Renal cortex interstitium (tissue), 11 donors: ENCODE results near the gene NOTCH3. TPM values are rescaled to one million over a fixed set of nuclear protein-coding genes. Genes with fewer than 3 reads are reported as not detected.

Experiments used
- DNase-seq, 11 donors: peaks; one replicate each; pipeline ENCODE4 v3.0.0-alpha.2; 2013; ENCODE audit warnings: low read depth in 9 of 11, low spot score in 4 of 11; ENCODE audit errors: extremely low read depth in 1 of 11
- polyA plus RNA-seq, 3 donors: library from polyadenylated mRNA; unstranded; fragments of 120-200 nt; gene quantifications; one replicate each; pipeline ENCODE4 v1.2.1, GENCODE V29; 2013; ENCODE audit not compliant: insufficient read length in 3 of 3

NOTCH3 gene
- polyA plus RNA-seq, 3 donors, result 96.0 to 146 (median 111) TPM

DNA sequence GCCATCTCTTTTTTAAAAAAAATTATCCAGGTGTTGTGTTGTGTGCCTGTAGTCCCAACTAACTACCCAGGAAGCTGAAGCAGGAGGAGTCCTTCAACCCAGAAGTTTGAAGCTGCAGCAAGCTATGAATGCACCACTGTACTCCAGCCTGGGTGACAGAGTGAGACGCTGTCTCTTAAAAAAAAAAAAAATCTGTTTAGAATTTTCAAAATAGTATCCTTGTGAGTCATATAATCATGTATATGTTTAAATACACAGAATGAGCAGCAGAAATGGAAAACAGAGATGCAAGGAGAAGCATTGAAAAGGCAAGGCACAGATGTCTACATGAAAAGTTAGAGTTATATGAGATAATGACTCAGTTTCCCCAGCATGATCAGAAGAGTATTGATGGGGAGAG is 62.4 kb downstream of the NOTCH3 start:
- DNase-seq, result no peak

GRCh38 chr19:15137777-15138176 is 63.0 kb downstream of the NOTCH3 start:
- no peak for DNase-seq

DNA sequence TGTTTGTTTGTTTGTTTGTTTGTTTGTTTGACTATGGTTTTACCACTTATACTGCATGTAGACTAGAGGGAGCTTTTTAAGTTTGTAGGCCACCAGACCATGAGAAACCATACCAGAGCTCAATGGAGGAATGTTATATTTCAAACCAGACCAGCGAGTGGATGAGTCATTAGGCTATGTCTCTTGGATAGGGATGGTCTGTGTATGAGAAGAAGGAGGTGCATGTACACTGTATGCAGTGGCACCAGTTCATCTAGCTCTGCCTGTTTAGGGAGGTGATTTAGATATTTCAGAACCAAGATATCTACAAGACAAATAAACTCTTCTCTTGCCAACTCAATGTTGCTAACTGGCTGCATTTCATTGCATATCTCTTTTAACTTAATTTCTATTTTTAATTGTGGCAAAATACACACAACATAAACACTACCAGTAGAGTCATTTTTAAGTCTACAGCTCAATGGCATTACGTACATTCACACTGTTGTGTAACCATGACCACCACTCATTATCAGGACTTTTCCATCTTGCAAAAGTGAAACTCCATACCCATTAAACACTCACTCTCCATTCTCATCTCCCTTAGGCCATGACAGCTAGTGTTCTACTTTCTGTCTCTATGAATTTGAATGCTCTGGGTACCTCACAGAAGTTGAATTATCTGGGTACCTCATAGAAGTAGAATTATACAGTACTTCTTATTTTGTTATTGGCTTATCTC is 64.4 kb downstream of the NOTCH3 start:
- no peak for DNase-seq

GRCh38 chr19:15129856-15130585 is 70.8 kb downstream of the NOTCH3 start:
- no peak for DNase-seq

DNA sequence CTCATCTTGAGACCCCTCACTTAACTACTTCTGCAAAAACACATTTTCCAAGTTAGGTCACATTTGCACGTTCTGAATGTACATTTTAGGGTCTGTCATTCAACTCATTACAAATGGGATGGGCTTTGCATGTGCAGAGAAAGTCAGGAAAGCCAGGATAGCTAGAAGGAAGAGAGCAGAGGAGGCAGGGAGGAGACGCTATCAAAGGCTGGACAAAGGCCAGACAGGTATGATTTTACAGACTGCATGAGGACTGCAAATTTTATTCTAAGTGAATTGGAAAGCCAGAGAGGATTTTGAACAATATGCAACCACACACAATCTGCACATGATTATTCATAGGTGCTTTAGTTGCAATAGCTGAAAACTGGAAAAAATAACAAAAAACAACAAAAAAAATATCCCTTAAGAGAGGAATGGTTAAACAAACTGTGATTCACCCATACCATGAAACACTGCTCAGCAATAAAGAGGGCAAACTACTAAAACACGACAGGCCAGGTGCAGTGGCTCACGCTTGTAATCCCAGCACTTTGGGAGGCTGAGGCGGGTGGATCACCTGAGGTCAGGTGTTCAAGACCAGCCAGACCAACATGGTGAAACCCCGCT is 72.5 kb downstream of the NOTCH3 start:
- no peak for DNase-seq

DNA sequence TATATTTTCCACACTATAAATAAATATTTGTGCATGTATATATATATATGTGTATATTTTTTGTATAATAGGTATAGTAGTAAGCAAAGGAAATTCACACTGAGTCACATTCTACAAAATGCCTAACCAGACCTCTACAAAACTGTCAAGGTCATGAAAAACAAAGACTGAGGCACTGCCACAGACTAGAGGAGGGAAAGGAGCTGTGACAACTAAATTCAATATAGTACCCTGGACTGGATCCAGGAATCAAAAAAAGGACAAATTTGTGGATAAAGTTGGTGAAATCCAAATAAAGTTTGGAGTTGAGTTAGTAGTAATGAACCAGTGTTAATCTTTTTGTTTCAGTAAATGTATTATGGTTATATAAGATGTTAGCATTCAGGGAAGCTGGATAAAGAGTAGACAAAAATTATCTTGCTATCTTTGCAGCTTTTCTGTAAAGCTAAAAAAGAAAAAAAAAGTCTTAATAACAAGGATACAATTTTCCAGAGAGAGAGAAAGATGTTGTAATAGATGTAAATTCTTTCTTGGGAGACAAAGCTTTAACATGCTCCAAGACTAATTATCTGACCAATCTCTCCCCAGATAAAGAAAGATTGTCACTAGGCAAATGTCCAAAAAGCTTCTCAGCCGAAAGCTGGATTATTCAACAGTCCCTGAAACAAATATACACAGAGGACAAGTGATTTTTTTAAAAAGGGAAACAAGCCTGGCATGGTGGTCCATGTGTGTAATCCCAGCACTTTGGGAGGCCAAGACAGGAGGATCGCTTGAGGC is 74.5 kb downstream of the NOTCH3 start:
- no peak for DNase-seq

- peak; percentile 93 to 99 (median 96) for DNase-seq
Observed at GRCh38 chr19:15125232-15126067, 75.3 kb downstream of the NOTCH3 start.

DNA sequence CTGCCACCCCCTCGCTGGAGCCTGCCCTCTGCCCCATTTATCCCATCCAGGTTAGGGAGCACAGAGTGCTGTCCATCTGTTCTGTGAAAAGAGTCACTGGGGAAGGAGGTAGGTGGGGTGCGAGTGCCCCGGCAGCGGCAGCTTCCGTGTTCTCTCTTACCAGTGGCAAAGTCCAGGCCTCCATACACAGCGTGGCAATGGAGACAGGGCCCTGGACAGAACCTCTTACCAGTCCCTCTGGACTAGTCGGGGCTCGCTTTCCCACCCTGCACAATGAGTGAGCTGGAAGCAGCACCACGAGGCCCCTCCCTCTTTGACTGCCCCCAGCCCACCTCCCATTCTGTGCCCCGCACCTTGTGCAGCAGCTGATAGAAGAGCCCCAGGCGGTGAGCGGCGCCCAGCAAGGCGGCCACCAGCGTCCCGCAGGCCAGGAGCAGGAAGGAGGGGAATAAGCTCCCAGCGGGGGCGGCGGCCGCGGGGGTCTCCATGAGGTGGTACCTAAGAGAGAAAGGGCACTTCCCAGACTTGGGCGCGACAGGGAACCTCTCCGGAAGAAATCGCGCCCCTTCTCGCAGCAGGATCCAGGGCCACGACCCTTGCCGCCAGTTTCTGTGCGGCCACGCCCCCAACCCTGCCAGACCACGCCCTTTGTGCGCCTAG is 76.1 kb downstream of the NOTCH3 start:
- DNase-seq, result no peak

GRCh38 chr19:15123900-15124299 is 76.9 kb downstream of the NOTCH3 start:
- no peak for DNase-seq

GRCh38 chr19:15123031-15123890 is 77.5 kb downstream of the NOTCH3 start:
- no peak for DNase-seq

- DNase-seq, result no peak
Observed at GRCh38 chr19:15122331-15123030, 78.3 kb downstream of the NOTCH3 start.

DNA sequence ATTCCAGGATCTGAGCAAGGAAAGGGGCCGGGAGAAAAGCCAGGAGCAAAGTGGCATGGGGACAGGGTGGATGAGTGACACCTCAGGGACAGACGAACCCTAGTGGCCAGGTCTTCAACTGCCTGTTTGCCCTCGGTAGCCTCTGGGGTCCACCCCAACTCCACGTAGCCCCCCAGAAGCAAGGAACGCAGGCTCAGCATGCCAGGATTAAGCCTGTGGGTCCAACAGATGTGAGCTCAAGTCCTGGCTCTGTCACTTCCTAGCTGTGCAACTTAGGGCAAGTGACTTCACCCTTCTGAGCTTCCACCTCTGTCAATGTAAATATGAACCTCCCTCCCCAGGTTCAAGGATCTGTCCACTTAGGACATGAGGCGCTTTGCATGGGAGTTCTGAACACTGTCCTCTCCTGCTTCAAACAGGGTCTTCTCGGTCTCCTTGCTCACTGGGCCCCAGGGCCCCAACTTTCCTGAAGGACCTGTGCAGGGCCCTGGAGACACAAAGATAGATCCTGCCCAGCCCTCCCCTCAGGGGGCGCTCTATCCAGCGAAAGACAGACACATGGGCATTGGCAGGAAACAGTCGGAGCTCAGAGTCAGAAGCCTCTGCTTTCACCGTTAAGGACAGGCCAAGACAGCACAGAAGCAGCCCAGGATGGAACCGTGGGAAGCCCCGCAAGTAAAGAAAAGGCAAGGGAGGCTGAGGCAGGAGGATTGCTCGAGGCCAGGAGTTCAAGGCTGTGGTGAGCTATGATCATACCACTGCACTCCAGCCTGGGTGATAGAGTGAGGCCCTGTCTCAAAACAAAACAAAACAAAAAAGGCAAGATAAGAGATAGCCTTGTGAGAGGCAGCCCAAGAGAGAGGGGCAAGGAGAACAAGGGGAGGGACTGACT is 80.4 kb downstream of the NOTCH3 start:
- no peak for DNase-seq

- no peak for DNase-seq
Observed at GRCh38 chr19:15118789-15119494, 81.9 kb downstream of the NOTCH3 start.

DNA sequence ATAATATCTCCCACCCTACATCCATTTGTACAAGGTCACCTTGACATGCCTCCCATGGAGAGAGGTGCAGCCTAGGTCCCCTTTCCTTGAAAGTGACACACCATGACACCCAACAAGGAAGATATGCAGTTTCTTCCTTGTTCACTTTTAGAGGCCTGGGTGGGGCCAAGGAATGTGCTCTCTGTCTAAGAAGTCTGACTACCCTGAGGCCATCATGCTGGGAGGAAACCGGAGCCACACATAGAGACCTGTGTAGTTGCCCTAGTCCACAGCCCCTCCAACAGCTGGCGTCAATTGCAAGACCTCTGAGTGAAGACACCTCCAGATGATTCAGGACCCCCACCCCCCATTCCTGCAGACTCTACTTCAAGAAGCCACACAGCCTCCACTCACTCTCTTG is 82.5 kb downstream of the NOTCH3 start:
- no peak for DNase-seq

- DNase-seq, result no peak
Observed at GRCh38 chr19:15116856-15117255, 83.9 kb downstream of the NOTCH3 start.
